Right lung (tissue), 5 donors: ENCODE data around the gene MOV10. TPM values are rescaled to one million over a fixed set of nuclear protein-coding genes. Genes with fewer than 3 reads are reported as not detected.
"Not testable (repeated sequence)": the region's sequence is repeated elsewhere in the genome, so short reads cannot be mapped to it uniquely, and the experiment has no call there.

Experiments
- DNase-seq, 2 donors: peaks; one replicate each; pipeline ENCODE4 v3.0.0-alpha.2; 2013
- polyA plus RNA-seq, 5 donors: library from polyadenylated mRNA; unstranded; fragments of 120-200 nt; gene quantifications; one replicate each; pipeline versions ENCODE4 v1.2.1 to v1.2.3, GENCODE V29; 2013; ENCODE audit warnings: inconsistent platforms in 1 of 5, low replicate concordance in 1 of 5; ENCODE audit not compliant: insufficient read length in 5 of 5, insufficient read depth in 1 of 5

The MOV10 gene
- polyA plus RNA-seq, 5 donors = 59.9 to 76.1 (median 68.4) TPM

- DNase-seq = not testable (repeated sequence)
Observed at GRCh38 chr1:112729011-112729410, 54.6 kb downstream of the MOV10 start.

GRCh38 chr1:112729909-112730308, 55.5 kb downstream of the MOV10 start:
- no peak for DNase-seq

- DNase-seq = no peak
Observed at GRCh38 chr1:112731451-112731850, 57.0 kb downstream of the MOV10 start.

GRCh38 chr1:112735752-112736151, 61.3 kb downstream of the MOV10 start:
- DNase-seq = no peak

- DNase-seq = no peak
Observed at GRCh38 chr1:112737573-112737972, 63.1 kb downstream of the MOV10 start.

- DNase-seq = no peak
Observed at GRCh38 chr1:112743174-112744008, 68.9 kb downstream of the MOV10 start.

- no peak for DNase-seq
Observed at GRCh38 chr1:112744009-112744578, 69.6 kb downstream of the MOV10 start.

GRCh38 chr1:112748396-112748795, 73.9 kb downstream of the MOV10 start:
- DNase-seq = no peak

Other genes with a start within 250 kb of the MOV10 start
- 1 to 10 TPM; 3.5 to 6.5 (median 4.7) TPM for gene WNT2B, start 165.7 kb upstream of the MOV10 start, polyA plus RNA-seq
- gene ST7L, start 55.5 kb upstream of the MOV10 start, polyA plus RNA-seq = 10 to 100 TPM; 20.5 to 32.8 (median 25.1) TPM
- gene CAPZA1, start 54.8 kb upstream of the MOV10 start, polyA plus RNA-seq = 100 to 1,000 TPM; 119 to 188 (median 144) TPM
- gene RHOC, start 32.5 kb downstream of the MOV10 start, polyA plus RNA-seq = 100 to 1,000 TPM; 194 to 282 (median 217) TPM
- under 1 TPM; 0.41 to 0.88 (median 0.53) TPM for gene PPM1J, start 40.7 kb downstream of the MOV10 start, polyA plus RNA-seq